VCaP (cell line): ENCODE data around the gene PRICKLE2.

Source experiments
- H3K27ac ChIP-seq: fragments of 450-650 bp; 2 replicates; pipeline ENCODE4 v1.5.1; 2017
- CTCF ChIP-seq: fragments of 450-650 bp; conservative IDR thresholded peaks from 2 replicates; pipeline ENCODE4 v1.5.1; 2017; ENCODE audit warnings: mild to moderate bottlenecking, moderate library complexity

Gene PRICKLE2

GRCh38 chr3:64064804-64065203 lies 160.5 kb downstream of the PRICKLE2 start:
- H3K27ac ChIP-seq, result no peak overlapping the region
- TF ChIP-seq CTCF, result no peak

- TF ChIP-seq CTCF, result no peak
- no peak overlapping the region for H3K27ac ChIP-seq
Observed at GRCh38 chr3:64063983-64064438, 161.3 kb downstream of the PRICKLE2 start.

- H3K27ac ChIP-seq, result no peak overlapping the region
- TF ChIP-seq CTCF, result no peak
Observed at GRCh38 chr3:64063207-64063982, 161.9 kb downstream of the PRICKLE2 start.

- no peak overlapping the region for H3K27ac ChIP-seq
- no peak for TF ChIP-seq CTCF
Observed at GRCh38 chr3:64061628-64062027, 163.6 kb downstream of the PRICKLE2 start.

GRCh38 chr3:64059484-64060175 lies 165.6 kb downstream of the PRICKLE2 start:
- no peak overlapping the region for H3K27ac ChIP-seq
- TF ChIP-seq CTCF, result no peak

GRCh38 chr3:64058566-64058965 lies 166.7 kb downstream of the PRICKLE2 start:
- H3K27ac ChIP-seq, result no peak overlapping the region
- TF ChIP-seq CTCF, result no peak

DNA sequence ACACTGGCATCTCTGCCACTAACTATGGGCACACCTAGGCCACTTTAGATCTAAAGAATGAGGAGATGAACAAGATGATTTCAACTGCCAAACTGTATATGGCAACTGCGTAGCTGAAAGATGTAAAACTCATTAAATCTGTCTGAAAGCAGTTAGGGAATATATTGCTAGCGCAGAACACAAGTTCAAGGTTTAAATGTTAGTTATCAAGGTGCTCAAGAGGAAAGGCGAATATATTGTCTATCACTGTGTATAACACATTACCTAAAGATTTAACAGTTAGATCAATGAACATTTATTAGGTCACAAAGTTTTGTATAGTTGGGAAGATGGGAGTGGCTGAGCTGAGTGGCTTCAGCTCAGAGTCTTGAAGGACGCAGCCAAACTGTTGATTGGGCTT lies 168.0 kb downstream of the PRICKLE2 start:
- no peak for TF ChIP-seq CTCF
- H3K27ac ChIP-seq, result no peak overlapping the region
